Ovary (tissue), 3 donors: ENCODE measurements around the gene TMEM232.

Experiments used
- POLR2A ChIP-seq: fragments of 450-650 bp; IDR thresholded peaks from one replicate; pipeline ENCODE4 v1.6.1; 2017; ENCODE audit warnings: antibody characterized with exemption, mild to moderate bottlenecking, moderate library complexity
- TF ChIP-seq, protein P1 (sequence below), 3 donors: fragments of 450-650 bp in 2 of 3; fragments of 200-600 bp in 1 of 3; IDR thresholded peaks; one replicate each; pipeline versions ENCODE4 v1.5.1 to v1.8.0; 2016 to 2022; ENCODE audit warnings: antibody characterized with exemption in 3 of 3, mild to moderate bottlenecking in 1 of 3
- donor health status: DM: no; HTN: no; CAD: no.

- TF ChIP-seq, protein P1, sequence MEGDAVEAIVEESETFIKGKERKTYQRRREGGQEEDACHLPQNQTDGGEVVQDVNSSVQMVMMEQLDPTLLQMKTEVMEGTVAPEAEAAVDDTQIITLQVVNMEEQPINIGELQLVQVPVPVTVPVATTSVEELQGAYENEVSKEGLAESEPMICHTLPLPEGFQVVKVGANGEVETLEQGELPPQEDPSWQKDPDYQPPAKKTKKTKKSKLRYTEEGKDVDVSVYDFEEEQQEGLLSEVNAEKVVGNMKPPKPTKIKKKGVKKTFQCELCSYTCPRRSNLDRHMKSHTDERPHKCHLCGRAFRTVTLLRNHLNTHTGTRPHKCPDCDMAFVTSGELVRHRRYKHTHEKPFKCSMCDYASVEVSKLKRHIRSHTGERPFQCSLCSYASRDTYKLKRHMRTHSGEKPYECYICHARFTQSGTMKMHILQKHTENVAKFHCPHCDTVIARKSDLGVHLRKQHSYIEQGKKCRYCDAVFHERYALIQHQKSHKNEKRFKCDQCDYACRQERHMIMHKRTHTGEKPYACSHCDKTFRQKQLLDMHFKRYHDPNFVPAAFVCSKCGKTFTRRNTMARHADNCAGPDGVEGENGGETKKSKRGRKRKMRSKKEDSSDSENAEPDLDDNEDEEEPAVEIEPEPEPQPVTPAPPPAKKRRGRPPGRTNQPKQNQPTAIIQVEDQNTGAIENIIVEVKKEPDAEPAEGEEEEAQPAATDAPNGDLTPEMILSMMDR (IDR thresholded peaks at IDR 0.05): no peak
- no peak for TF ChIP-seq POLR2A
Observed at GRCh38 chr5:110665184-110665726, 61.2 kb downstream of the TMEM232 start.
